Neuron (in vitro differentiated cells): ENCODE data around the gene ZNF205.

Source experiments
- H2AFZ ChIP-seq: one replicate; pipeline ENCODE4 v1.6.1; 2013; ENCODE audit warnings: low read depth, mild to moderate bottlenecking, inconsistent platforms, low read length, moderate library complexity
- H3K27me3 ChIP-seq: one replicate; pipeline ENCODE4 v1.6.1; 2013; ENCODE audit warnings: low read length; ENCODE audit not compliant: insufficient read depth
- H3K36me3 ChIP-seq: one replicate; pipeline ENCODE4 v1.6.1; 2013; ENCODE audit warnings: low read length; ENCODE audit not compliant: insufficient read depth
- H3K4me1 ChIP-seq: one replicate; pipeline ENCODE4 v1.6.1; 2013; ENCODE audit warnings: low read length; ENCODE audit not compliant: insufficient read depth
- H3K4me3 ChIP-seq: 2 replicates; pipeline ENCODE4 v1.5.1; 2013; ENCODE audit warnings: mild to moderate bottlenecking, low read length, moderate library complexity
- H3K9me3 ChIP-seq: one replicate; pipeline ENCODE4 v1.6.1; 2013; ENCODE audit warnings: low read length

The ZNF205 gene

DNA sequence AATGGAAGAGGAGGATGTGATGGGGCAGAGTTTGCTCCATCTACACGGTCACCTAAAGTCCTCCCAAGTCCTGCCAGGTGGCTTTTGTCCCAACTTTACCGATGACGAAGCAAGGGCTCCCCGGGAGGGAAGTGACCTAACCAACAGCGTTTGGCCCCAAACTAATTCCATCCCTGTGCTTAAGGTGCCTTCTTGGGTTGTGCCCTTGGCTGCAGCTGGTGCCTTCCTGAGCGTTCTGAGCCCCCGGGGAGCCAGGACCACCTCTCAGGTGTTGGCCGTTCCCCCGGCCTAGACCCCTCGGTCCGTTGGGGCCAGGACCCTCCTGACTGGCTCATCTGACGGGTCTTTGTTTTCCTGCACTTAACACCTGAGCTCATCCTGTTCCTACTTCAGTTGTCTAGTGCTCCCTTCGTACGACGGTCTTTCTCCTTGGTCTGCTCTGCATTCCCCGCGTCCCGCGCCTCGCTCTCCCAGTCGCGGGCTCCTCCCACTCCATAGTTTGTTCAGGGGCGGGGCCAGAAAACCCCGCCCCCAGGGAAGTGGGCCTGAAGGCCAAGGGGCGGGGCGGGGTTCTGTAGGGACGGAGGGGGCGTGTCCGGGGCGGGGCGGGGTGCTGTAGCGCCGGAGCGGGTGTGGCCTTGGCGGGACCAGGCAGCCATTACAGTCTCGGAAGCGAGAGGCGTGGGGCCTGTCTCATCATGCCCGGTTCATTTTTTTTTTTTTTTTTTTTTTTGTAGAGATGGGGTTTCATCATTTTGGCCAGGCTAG is 12.5 kb upstream of the ZNF205 start:
- Histone ChIP-seq H3K9me3 (no peaks in the 10 kb centered on the region), H3K27me3 (peaks cover 16% of the 10 kb centered on the region), H3K4me3 (no peak overlapping the region), H3K4me1 (peaks cover 9% of the 10 kb centered on the region), H3K36me3 (no peaks in the 10 kb centered on the region), H2AFZ (no peak overlapping the region)

DNA sequence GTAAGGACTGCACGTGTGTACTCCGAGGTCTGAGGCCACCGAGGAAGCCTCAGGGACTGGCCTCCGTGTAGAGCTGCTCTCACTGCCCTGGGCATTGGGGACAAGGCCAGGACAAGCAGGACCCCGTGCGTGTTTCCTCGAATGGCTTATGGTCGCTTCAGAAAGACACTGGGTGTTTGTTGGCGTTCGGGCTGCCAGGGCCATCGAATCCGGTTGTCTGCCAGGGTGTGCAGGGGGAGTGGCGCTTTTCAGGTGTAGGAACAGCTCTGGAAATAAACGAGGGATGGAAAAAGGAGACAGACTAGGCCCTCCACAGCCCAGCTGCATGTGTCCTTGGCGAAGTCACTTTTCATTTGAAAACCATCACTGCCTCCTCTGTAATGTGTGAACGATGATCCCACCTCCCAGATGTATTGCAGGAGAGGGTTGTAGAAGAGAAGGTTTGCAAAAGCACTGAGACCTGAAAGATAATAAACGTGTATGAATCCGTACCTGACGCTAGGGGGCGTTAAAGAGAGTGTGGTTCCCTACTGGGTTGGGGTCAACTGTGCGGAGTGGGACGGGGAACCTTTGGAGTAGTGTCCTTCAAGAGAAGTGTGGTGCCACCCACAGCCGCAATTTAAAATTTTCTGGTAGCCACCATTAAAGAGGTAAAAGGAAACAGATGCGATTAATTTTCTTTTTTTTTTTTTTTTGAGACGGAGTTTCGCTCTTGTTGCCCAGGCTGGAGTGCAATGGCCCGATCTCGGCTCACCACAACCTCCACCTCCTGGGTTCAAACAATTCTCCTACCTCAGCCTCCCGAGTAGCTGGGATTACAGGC is 11.2 kb upstream of the ZNF205 start:
- Histone ChIP-seq H2AFZ (no peak overlapping the region), H3K4me3 (no peak overlapping the region), H3K9me3 (no peaks in the 10 kb centered on the region)

DNA sequence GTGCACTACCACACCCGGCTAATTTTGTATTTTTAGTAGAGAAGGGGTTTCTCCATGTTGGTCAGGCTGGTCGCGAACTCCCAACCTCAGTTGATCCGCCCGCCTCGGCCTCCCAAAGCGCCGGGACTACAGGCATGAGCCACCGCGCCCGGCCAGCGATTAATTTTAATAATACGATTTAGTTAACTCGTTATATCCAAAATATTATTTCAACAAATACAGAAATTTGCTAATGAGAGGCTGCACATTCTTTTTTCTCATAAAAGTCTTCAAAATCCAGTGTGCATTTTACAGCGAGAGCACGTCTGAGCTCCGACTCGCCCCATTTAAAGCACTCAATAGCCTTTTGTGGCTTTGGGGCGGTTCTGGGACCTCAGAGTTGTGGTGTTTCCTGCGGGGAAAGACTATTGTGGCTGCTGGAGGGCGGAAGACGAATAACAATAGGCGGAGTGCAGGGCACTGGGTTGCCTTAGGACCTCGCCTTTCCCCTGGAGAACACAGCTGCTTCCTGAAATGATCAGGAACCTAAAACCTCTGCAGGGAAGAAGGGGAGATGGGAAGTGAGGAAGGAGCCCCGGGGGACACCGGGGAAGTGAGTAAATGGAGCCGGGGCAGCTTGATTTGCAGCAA is 10.4 kb upstream of the ZNF205 start:
- Histone ChIP-seq H3K4me3 (no peak overlapping the region), H3K36me3 (no peaks in the 10 kb centered on the region), H2AFZ (peak overlapping the region; percentile 21), H3K4me1 (peaks cover 14% of the 10 kb centered on the region), H3K27me3 (peaks cover 16% of the 10 kb centered on the region), H3K9me3 (no peaks in the 10 kb centered on the region)

More for the DNA sequence above, 11.2 kb upstream of the ZNF205 start:
- Histone ChIP-seq H3K4me1 (peaks cover 14% of the 10 kb centered on the region), H3K36me3 (no peaks in the 10 kb centered on the region), H3K27me3 (peaks cover 16% of the 10 kb centered on the region)

DNA sequence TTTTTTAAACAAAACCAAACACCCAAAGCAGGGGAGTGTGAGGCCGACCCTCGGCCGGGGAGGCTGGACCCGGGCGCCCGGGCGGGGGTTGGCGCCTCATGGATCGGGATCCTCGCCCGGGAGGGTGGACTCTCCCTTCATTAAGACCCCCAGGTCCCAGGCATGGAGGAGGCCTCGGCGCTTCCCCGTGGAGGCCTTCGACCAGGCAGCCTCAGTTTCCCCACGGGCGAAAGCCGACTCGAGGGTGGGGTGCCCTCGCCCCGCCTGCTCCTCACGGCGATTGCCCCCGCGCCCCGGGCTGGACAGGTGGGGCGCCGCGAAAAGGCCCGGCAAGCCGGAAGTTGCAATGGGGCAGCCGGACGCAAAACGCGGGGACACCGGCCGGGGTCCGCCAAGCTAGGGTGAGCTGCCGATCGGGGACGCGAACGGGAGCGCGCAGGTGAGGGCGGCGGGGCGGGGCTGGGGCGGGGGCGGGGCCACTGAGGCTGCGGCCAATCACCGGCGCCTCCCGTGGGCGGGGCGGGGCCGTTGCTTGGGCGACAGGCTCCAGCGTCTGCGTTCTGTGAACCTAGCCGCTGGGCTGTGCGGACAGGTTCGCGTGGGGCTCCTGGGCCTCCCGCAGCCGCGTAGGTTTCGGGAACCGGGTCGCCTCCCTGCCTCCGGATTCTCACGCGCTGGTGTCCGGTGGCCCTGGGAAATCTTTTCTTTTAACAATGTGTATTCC is 6.0 kb upstream of the ZNF205 start:
- Histone ChIP-seq H3K4me3 (peak overlapping the region; percentile 69), H3K4me1 (peaks cover 14% of the 10 kb centered on the region), H2AFZ (peak overlapping the region; percentile 77), H3K27me3 (no peaks in the 10 kb centered on the region), H3K36me3 (no peaks in the 10 kb centered on the region), H3K9me3 (no peaks in the 10 kb centered on the region)

DNA sequence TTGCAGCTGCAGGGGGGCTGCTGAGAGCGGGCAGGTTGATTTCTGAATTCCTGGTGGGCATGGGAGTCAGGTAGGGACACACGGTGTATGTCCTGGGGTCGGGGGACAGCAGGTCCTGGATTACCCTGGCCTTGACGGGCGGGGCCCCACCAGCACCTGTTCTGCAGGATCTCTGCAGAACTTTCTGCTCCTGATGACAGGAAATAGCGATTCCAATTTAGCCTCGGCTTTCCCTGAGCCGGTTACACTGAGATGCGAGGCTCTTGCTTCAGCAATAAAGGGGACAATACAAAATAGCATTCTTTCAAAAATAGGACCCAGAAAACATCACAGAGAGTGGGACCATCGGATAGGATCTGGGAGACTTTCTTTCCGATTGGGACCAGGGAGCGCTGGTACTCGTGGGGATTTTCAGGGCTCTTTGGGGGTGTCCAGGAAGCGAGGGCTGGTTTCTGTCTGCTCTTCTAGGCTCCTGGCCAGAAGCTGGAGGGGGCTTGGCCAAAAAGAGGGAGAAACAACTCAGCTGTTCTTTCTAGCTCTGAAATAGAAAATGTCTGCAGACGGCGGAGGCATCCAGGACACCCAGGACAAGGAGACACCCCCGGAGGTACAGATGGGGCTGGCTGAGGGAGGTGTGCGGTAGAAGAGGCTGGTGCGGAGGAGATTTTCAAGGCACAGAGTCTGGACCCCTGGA is 642 bp downstream of the ZNF205 start:
- H3K4me1 ChIP-seq: peaks cover 27% of the 10 kb centered on the region
- peak overlapping the region; percentile 88 for H3K4me3 ChIP-seq
- peaks cover 13% of the 10 kb centered on the region for H3K36me3 ChIP-seq
- no peaks in the 10 kb centered on the region for H3K27me3 ChIP-seq
- H2AFZ ChIP-seq: peak overlapping the region; percentile 77
- H3K9me3 ChIP-seq: no peaks in the 10 kb centered on the region

DNA sequence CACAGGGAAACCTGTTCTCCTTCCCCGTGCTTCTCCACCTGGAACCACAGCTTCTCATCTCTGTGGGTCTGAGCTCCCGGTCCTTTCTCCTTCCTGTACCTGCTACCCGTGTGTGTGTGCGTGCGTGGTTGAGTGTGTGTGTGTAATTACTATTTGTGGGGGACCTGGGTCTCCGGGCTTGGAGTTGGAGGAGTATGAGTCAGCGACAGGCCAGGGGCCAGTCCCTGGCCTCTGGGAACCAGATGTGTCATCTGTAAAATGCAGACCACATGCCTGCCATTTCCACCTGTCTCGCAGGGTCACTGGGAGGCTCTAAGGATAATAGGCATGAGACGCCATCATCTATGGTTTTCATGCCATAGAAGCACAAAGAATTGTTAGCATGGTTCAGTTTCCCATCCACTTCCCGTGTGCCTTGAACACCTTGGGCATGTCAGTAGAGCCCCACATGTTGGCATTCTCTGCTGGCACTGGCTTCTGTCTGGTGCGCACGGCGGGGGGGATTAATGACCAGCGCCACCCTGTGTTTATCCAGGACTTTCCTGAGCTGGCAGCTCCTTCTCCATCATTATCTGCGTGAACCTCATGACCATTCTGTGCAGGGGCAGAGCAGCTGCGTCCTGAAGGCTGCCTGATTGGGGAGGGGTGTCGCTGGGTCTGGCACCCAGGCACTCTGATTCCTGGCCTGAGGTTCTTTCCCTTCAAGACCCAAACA is 1.5 kb downstream of the ZNF205 start:
- peaks cover 27% of the 10 kb centered on the region for H3K4me1 ChIP-seq
- no peak overlapping the region for H2AFZ ChIP-seq
- peaks cover 13% of the 10 kb centered on the region for H3K36me3 ChIP-seq
- no peaks in the 10 kb centered on the region for H3K27me3 ChIP-seq
- H3K4me3 ChIP-seq: peak overlapping the region; percentile 88
- H3K9me3 ChIP-seq: no peaks in the 10 kb centered on the region

DNA sequence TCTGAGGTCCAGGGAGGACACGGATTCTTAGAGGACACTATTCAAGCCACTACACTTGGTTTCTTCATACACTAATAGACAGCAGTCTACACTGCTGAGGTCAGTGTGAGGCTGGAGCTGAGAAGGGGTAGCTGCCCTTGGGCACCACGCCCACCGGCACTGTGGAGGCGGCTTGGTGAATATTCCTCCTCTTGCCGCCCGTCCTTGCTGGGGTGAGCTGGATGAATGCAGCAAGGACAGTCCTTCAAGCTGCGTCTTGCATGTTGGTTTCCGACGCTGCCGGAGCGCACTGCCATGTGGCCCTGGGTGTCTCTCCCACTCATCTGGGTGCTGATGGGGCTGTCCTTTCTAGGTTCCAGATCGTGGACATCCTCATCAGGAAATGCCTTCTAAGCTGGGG is 2.6 kb downstream of the ZNF205 start:
- H3K9me3 ChIP-seq: no peaks in the 10 kb centered on the region
- peaks cover 19% of the 10 kb centered on the region for H3K36me3 ChIP-seq
- H3K27me3 ChIP-seq: no peaks in the 10 kb centered on the region
- peaks cover 27% of the 10 kb centered on the region for H3K4me1 ChIP-seq
- no peak overlapping the region for H3K4me3 ChIP-seq
- H2AFZ ChIP-seq: no peak overlapping the region

DNA sequence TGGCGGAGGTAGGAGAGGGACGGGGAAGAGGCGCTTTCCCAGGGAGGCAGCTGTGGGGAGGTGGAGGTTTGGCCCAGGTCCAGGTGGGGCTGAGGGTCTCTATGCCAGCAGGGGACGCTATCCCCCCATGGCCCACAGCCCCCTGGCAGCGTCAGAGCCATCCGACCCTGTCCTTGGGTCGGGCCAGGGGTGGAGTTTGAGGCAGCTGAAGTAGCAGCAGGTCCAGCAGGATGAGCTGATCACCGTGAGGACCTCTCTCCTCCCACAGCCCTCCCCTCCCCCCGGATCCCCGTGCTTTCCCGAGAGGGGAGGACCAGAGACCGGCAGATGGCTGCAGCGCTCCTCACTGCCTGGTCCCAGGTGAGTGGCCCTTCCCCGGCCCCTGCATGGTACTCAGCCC is 3.2 kb downstream of the ZNF205 start:
- H2AFZ ChIP-seq: no peak overlapping the region
- H3K4me1 ChIP-seq: peaks cover 27% of the 10 kb centered on the region
- no peaks in the 10 kb centered on the region for H3K9me3 ChIP-seq
- no peak overlapping the region for H3K4me3 ChIP-seq
- H3K36me3 ChIP-seq: peaks cover 24% of the 10 kb centered on the region
- H3K27me3 ChIP-seq: no peaks in the 10 kb centered on the region

DNA sequence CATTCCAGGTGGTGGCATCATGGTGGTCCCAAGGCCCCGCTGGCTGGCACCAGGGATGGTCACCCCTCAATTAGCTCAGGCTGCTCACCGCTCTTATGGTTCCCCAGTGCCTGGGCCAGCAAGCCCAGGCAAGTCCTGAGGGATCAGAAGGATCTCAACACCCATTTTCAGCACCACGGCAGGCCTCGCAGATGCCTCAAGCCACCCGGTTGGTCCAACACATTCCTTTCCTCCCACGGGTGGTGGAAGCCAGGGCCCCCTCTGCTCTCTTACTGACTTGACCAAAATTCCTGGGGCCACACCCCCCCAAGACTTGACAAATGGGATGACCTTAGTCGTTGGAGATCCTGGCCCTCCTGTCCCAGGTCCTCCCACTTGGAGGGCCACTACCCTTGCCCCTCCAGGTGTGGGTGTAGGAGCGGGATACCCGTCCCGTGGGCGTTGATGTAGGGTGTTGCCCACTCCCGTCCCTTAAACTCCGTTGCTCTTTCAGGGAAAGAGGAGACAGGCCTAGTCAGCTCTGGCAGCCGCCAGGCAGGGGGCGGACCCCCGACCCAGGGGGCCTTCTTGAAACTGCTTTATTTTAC is 5.9 kb downstream of the ZNF205 start:
- Histone ChIP-seq H3K4me1 (peaks cover 9% of the 10 kb centered on the region), H3K27me3 (no peaks in the 10 kb centered on the region), H3K9me3 (no peaks in the 10 kb centered on the region), H3K36me3 (peaks cover 27% of the 10 kb centered on the region), H3K4me3 (no peak overlapping the region), H2AFZ (no peak overlapping the region)

DNA sequence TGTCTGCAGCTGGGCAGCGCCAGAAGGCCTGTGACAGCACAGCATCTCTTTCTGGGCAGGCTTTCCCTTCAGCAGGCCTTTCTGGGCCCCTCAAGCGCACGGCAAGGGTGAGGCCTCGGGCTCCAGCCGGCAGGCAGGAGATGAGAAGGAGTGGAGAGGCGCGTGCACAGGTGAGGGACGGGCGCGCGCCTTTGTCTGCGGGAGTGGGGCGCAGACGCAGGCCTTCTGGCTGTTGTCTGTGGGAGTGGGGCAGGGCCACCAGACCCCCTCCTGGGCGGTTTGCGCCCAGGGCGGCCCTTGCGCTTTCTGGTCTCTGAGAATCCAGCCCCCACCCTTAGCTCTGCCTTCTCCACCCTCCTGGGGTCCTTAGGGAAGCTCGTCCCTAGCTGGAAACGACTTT is 6.5 kb downstream of the ZNF205 start:
- H2AFZ ChIP-seq: no peak overlapping the region
- H3K9me3 ChIP-seq: no peaks in the 10 kb centered on the region
- H3K4me3 ChIP-seq: no peak overlapping the region
- peaks cover 27% of the 10 kb centered on the region for H3K36me3 ChIP-seq
- H3K27me3 ChIP-seq: no peaks in the 10 kb centered on the region
- peaks cover 9% of the 10 kb centered on the region for H3K4me1 ChIP-seq

DNA sequence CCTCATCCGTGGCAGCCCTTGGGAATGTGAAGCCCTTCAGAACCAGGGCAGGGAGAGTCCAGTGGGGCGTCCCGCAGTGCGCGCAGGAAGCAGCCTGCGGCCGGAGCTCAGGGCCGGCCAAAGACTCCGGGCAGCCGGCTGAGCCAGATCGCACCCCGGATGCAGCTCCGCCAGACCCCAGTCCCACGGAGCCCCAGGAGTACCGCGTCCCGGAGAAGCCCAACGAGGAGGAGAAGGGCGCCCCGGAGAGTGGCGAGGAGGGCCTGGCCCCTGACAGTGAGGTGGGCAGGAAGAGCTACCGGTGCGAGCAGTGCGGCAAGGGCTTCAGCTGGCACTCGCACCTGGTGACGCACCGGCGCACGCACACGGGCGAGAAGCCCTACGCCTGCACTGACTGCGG is 6.9 kb downstream of the ZNF205 start:
- H2AFZ ChIP-seq: no peak overlapping the region
- H3K27me3 ChIP-seq: no peaks in the 10 kb centered on the region
- H3K4me3 ChIP-seq: no peak overlapping the region
- H3K36me3 ChIP-seq: peaks cover 27% of the 10 kb centered on the region
- H3K4me1 ChIP-seq: peaks cover 6% of the 10 kb centered on the region
- no peaks in the 10 kb centered on the region for H3K9me3 ChIP-seq
